Measurements from ENCODE around the gene MTG2.

GRCh38 chr20:62135573-62136266 is 47.1 kb upstream of the MTG2 start:
- no peak for TF ChIP-seq CTCF (IDR thresholded peaks at IDR 0.05)
- no peak for TF ChIP-seq EP300 (IDR thresholded peaks at IDR 0.05)
- TF ChIP-seq POLR2A (IDR thresholded peaks at IDR 0.05), result no peak
- no peak for TF ChIP-seq POLR2AphosphoS5 (IDR thresholded peaks at IDR 0.05)
